GM23248 (cell line): ENCODE results near the gene CAMK2D.

ENCODE experiments used
- EZH2 ChIP-seq: fragments of 200-600 bp; sonication (generic); IDR thresholded peaks from 2 replicates; pipeline ENCODE4 v1.6.1; 2018; ENCODE audit warnings: antibody characterized with exemption, mild to moderate bottlenecking; ENCODE audit not compliant: insufficient read depth, poor library complexity, severe bottlenecking
- EZH2phosphoT487 ChIP-seq: fragments of 200-600 bp; sonication (generic); IDR thresholded peaks from 2 replicates; pipeline ENCODE4 v1.6.1; 2018; ENCODE audit warnings: antibody characterized with exemption, moderate library complexity, mild to moderate bottlenecking, low read depth; ENCODE audit not compliant: insufficient read depth

GRCh38 chr4:113638562-113638832, 123.0 kb downstream of the CAMK2D start:
- TF ChIP-seq EZH2 (no peak), EZH2phosphoT487 (no peak)
